Putamen (tissue), 1 donor: ENCODE measurements around the gene CTIF.

Experiments
- DNase-seq: peaks from one replicate; pipeline ENCODE4 v3.0.0-alpha.2; 2016; ENCODE audit warnings: low spot score

Gene CTIF

DNA sequence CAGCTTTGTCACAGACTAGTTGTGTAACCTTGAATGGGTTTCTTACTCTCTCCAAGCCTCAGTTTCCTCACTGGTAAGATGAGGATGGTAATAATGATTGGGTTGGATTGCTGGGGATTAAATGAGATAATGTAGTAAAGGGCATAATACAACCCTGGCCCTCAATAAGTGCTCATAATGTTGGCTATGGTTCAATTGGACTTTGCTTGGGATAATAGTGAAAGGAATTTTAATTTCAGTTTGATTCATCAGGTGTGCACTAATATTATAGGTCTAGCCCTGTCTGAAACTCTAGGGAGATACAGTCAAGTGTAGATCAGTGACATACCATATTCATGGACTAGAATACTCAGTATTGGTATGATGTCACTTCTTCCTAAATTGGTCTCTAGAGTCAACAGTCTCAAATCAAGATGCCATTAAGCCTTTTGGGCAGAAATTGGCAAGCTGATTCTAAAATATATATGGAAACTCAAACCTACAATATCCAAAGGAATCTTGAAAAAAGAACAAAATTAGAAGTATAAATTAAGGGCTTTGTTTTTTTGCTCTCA lies 250.5 kb downstream of the CTIF start:
- no peak for DNase-seq

- no peak for DNase-seq
These were observed 251.5 kb downstream of the CTIF start for GRCh38 chr18:48790226-48790863.

- no peak for DNase-seq
These were observed 252.2 kb downstream of the CTIF start for GRCh38 chr18:48790869-48791635.

DNA sequence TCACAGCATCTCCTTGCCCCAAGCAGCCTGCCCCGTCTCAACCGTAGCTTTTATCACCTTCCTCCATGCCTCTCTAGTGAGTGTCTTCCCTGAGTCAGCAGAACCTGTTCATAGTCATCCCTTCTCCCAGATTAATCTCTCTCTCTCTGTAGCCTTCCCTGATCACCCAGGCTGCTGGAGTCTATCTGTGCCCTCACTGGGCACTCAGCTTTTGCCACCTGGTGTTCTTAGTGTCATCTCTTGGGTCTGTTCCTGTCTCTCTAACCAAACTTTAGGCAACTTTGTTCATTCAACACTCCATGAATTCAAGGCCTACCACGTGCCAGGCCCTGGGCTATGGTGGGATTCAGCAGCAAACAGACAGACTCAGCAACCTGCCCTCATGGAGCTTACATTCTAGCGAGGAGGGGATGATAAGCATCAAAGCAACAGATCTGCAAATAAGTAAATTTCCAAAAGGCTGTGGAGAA lies 252.8 kb downstream of the CTIF start:
- no peak for DNase-seq

- no peak for DNase-seq
These were observed 253.3 kb downstream of the CTIF start for GRCh38 chr18:48792141-48792540.

- no peak for DNase-seq
These were observed 254.0 kb downstream of the CTIF start for GRCh38 chr18:48792611-48793380.

- DNase-seq, result peak; percentile 37
These were observed 255.6 kb downstream of the CTIF start for GRCh38 chr18:48794251-48794970.

DNA sequence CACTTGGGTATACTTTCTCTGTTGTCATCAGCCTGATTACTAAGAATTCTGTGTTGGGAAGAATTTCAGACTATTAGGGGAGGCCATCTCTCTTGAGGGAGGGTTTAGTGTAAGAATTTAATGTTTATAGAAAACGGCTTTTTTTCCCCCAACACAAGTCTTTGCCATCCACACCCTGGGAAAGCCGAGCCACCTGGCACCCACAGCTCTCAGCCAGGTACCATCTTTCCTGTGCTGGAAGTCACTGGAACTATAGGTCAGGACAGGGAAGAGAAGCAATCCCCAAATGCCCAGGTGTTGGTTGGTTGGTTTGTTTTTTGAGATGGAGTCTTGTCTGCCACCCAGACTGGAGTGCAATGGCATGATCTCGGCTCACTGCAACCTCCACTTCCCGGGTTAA lies 256.9 kb downstream of the CTIF start:
- no peak for DNase-seq

DNA sequence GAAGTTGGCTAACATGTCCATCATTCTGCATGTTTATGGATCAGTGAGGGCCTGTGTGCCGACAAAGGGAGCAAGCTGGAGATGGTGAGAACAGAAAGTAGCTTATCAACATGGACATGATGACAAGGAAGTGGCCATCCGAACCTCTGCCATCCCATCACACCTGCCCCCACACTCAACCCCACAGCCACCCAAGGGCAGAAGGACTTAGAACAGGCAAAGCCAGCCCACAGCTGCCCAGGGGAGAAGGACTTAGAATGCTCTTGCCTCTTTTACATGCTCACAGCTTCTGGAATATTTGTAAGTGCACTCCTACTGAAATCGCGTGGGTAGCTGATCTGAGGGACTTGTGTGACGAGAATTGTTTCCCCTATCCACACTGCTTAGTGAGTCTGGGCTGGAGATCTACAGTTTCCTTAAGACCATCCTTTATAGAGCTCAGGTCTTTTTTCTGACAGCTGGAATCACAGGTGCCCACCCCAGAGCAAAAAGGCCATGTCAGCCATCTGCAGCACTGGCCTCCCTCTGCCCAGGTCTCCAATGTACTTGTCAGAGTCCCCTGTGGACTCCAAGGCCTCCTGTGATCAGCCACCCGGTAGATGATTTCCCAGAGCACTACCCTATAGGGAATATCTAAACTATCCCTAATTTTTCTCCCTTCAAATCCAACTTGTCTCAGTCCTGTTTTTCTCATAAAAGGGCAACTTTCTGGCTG lies 257.8 kb downstream of the CTIF start:
- DNase-seq, result peak; percentile 57

DNA sequence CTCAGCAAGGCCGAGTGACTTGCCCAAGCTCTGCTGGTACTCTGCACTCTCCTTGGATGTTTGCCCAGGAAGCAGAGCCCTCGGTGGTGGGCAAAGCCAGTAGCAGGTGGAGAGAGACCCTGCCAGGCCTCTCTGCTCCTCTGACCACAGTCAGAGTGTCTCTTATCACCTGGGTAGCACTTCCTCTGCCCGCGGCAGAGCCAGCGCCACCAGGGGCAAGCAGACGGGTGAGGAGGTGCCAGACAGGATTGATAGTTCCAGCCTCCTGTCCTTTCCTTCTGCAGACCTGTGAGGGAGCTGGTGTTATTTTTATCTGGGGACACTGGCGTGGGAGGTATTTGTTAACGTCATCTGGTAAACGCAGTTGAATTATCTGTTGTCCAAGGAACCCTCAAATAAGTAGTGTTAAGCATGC lies 259.0 kb downstream of the CTIF start:
- no peak for DNase-seq

DNA sequence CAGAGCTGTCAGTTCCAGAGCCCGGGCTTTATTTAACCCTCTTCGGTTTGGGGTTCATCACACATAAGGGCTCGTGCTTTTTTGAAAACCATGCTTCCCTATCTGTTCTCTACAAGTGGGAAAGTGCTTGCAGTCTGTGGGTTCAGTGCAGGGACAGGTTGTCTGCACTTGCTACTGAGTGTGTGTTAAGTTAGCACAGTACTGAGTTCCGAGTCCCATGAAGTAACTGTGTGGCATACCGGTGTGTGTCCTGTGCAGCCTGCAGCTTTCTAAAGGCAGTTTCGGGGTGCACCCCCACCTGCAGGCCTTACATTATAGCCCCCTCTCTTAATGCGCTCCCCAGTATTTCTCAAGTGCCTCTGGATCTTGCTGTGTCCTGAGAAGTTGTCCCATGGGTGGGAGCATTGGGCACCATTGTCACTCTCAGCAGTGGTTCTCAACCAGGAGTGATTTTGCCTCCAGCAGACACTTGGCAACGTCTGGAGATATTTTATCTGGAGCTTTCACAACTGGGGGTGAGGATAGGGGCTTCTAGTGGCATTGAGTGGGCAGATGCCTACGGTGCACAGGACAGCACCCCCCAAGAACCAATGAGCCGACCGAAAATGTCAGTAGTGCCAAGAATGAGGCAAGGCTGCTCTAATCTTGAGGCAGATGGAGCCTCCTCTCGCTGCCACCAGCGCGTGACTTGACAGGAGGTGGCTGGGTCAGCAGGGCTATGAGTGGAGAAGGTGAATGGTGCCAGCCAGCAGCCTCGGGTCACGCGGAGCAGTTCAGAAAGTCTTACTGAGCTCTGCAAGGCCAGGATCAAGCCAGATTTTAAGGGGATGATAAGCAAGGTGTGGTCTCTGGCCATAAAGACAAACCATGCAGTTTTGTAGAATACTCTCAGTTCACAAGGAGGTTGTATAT lies 259.8 kb downstream of the CTIF start:
- DNase-seq, result no peak

DNA sequence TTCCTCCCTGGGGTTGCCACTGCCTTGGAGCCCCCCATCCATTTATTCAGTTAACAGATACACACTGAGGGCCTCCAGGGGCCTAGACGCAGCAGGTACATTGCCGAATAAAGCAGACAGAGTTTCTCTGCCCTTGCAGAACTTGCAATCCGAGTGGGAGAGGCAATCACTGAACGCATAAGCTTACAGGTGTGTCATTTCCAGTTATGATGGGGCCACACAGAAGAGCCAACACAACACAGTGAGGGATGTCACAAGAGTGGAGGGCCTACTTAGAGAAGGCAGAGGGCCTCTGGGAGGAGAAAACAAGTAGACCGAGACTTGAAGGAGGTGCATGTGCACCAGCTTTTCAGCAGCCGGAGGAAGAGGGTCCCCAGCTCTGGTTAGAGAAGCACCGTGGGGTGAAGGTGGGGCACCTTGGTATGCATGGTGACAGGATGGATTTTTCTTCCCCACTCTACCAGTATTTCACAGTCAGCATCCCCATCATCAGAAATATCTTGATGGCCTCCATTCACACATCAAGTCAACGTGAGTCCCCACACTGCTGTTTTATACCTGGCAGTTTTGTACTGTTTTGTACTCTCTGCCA lies 261.0 kb downstream of the CTIF start:
- no peak for DNase-seq

GRCh38 chr18:48800466-48800865 lies 261.6 kb downstream of the CTIF start:
- DNase-seq, result no peak

- DNase-seq, result no peak
These were observed 262.3 kb downstream of the CTIF start for GRCh38 chr18:48800876-48801727.

DNA sequence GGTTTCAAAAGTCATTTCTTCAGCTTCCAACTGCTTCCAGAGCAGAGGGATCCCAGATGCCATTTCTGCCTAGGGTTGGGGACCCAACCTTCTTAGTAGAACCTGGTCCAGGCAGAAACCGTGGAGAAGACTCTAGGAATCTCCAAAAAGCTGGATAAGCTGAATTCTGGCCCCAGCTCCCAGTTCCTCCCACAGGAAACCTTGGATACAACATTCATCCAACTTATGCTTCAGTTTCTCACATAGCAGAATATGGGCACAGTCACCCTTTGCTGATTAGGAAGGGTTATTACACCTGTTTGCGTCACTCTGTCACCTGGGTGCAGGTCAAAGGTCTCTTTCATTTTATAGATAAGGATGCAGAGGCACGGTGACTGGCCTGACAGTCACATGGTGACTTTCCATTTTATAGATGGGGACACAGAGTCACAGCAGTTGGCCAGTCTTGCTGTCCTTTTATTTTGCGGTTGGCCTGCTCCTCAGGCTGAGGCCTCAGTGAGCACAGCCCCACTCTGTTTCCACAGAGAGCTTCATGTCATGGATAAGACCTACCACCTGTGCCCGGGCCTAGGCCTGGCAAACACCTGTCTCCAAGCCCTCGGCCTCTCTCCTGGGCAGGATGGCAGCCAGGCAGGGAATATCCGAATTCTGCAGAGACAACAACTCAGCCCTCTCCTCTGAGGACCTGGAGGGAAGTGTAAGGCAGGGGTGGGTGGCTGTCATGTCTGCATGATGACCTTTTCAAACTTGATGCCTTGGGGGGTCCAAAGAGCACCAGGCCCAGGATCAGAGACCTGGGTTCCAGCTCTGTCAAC lies 263.1 kb downstream of the CTIF start:
- no peak for DNase-seq

DNA sequence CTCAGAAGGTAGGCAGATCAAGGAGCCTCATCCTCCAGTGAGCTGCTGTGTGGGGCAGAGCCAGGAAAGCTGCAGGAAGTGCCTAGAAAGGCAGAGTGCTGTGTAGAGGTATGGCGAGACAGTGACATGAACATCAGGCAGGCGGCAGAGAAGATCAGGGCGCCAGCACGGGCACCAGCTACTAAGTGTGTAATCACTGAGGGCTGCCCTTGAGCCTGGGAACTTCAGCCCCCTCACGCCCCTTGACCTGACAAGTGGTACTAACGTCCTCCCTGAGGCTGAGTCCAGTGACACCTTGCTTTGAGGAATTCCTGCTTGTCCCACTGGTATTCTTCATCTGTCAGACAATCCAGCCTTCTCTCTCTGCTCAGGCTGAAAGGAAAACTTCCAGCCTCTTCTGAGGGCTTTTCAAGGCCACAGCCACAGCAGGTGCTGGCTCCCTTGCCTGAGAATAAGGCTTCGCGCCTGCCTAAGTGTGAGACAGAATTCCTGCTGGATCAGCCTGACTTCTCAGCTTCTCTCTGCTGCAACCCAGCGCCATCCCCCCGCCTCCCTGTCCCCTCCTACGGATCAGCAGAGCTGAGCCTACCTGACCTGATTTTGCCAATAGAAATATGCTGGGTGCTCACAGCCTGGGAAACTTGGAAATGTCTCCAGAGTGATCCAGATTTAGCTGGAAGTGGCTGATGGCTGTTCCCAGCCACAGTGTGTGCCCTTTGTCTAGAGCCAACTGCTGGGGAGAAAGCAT lies 263.9 kb downstream of the CTIF start:
- peak; percentile 85 for DNase-seq

DNA sequence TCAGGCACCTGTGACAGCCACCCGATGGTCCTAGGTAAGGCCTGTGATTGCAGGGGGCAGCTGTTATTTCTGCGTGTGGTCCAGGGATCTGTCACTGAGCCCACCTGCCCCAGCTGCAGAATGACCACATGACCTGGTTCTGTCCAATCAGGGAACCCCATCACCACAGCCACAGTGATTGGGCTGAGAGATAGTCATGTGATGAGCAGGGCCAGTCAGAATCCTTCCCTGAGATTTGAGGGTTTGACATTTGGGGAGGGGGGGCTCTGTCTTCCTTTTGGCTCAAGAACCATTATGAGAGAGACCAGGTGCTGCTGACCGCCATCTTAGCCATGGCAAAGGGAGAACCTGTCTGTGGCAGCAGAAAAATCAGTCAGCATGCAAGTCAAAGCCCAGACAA lies 264.7 kb downstream of the CTIF start:
- no peak for DNase-seq
